Measurements from ENCODE around the gene LDAH.

The LDAH gene

DNA sequence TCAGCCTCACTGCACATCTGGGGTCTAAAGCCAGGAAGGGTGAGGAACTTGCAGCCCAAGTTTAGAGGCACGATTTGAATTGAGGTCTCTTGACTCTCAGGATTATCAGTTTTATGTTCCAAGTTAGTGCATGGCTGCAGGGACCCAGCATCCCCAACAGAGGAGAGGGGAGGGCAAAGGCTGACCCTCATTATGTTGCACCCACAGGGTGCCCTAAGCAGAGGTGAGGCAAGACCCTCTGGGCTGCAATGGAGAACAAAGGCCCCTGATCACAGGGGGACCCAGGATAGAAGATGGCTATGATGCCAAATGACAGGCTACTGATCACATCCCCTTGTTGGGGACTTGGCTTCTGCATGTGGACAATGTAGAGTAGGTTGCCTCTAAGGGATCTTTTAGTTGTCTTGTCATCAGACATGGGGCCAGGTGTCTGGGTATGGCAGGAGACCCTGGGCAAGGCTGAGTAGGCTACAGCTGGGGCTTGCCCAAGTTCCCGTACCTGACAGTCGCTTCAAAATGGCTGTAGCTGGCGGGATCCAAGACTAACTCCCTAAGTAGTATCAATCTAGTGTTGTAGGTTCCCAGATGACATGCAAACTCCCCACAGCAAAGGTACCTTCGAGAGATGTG is 160.5 kb downstream of the LDAH start:
- intact Hi-C loops (cut with DNase I; ENCODE audit: low total_unique reads): loop anchor here (2.0 to 10.0 kb wide), 4 partner anchors 14 to 382 kb away; partner anchors contain the start of genes APOB and LDAH
- Histone ChIP-seq H3K36me3 (no peaks in the 10 kb centered on the region), H3K27me3 (peaks cover 0 to 9% of the 10 kb centered on the region in 2 donors), H3K9me3 (no peaks in the 10 kb centered on the region), H3K4me1 (peaks cover 0 to 26% (median 19%) of the 10 kb centered on the region in 4 donors), H3K4me3 (no peak overlapping the region), H3K27ac (no peak overlapping the region)
- DNase-seq: peak in 1 of 2 donors; percentile 58
- TF ChIP-seq, protein P1, sequence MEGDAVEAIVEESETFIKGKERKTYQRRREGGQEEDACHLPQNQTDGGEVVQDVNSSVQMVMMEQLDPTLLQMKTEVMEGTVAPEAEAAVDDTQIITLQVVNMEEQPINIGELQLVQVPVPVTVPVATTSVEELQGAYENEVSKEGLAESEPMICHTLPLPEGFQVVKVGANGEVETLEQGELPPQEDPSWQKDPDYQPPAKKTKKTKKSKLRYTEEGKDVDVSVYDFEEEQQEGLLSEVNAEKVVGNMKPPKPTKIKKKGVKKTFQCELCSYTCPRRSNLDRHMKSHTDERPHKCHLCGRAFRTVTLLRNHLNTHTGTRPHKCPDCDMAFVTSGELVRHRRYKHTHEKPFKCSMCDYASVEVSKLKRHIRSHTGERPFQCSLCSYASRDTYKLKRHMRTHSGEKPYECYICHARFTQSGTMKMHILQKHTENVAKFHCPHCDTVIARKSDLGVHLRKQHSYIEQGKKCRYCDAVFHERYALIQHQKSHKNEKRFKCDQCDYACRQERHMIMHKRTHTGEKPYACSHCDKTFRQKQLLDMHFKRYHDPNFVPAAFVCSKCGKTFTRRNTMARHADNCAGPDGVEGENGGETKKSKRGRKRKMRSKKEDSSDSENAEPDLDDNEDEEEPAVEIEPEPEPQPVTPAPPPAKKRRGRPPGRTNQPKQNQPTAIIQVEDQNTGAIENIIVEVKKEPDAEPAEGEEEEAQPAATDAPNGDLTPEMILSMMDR (IDR thresholded peaks at IDR 0.05): no peak

DNA sequence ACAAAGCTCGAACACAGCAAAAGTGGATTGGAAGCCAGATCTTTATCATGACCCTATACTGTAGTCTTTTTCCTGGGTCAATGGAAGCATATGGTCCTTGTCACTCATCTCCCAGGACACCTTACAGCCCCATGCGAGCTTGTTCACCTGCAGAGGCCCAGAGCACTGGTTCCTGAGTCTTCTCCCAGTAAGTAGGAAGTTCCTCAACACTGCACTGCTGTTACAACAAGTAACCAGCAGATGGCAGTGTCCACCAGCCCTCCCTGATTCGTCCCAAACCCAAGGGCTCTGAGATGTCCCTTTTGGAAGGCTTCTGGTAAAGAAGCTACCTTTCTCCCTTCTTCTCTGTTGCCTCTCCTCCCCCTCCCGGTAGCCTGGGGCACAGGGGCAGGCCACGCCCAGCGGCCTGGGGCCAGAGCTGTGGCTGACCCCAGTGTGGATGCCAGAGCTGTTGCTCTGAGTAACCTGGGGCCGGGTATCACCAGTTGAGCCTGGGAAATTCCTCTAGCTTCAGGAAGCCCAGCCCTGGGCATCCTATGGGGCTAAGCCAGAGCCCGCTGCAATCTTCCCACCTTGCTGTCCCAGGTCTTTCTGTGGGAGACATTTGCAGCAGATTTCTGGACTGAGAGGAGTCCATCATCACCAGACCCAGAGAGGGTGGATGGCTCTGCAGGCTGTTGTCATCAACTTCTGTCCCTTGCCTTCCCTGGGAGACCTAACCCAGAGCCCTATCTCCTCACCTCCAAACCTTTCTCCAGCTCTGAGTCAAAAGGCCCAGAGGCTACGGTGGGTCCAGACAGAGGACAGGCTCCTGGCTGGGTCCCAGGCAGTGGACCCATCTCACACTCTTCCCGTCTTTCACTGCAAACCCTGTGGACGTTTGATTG is 161.2 kb downstream of the LDAH start:
- peak; percentile 63 to 84 for DNase-seq
- H3K36me3 ChIP-seq: no peaks in the 10 kb centered on the region
- intact Hi-C loops (cut with DNase I; ENCODE audit: low total_unique reads): loop anchor here (2.0 to 10.0 kb wide), 4 partner anchors 15 to 383 kb away; partner anchors contain the start of genes APOB and LDAH
- TF ChIP-seq, protein P1 (IDR thresholded peaks at IDR 0.05): peak; percentile 95 to 96
- H3K4me1 ChIP-seq: peaks cover 0 to 23% (median 19%) of the 10 kb centered on the region in 4 donors
- H3K27ac ChIP-seq: no peak overlapping the region
- H3K9me3 ChIP-seq: no peaks in the 10 kb centered on the region
- H3K4me3 ChIP-seq: no peak overlapping the region
- peaks cover 0 to 9% of the 10 kb centered on the region in 2 donors for H3K27me3 ChIP-seq

DNA sequence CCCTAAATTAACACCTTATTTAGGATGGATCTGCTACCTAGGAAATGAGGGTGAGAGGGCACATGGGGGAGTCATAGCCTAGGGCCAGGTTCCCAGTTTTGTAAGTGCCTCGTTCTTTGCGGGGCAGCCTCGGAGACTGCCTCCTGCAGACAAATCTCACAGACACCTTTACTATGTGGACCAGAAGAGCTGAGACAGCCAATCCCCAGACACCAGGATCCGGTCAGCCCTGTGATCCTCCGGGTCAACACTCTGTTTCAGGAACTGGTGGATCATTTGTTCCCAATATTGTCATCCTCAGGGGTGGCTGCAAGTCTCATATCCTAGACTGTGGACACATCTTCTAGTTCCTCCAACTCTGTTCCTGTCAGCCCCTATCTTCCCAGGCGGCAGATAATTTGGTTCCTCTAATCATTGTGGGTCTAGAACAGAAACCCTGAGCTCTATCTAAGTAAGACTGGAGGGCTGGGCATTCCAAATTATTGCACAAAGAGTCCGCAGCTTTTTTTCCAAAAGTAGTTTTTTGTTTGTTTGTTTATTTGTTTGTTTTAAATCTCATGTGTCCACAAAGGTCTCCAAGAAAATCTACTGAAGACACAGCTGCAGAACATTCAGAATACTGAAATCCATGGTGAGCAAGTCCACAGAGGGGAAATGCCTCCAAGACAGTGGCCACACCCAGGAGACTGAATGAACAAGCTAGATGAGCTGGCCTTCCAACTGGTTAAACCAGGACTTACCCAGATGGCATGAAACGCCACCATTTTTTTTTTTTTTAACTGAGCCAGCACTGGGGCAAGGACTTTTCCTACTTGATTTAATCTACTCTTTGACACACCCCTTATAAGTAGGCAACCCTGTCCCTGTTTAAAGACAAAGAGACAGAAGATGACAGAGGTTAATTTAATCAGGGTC is 162.1 kb downstream of the LDAH start:
- Histone ChIP-seq H3K4me1 (peaks cover 0 to 18% (median 15%) of the 10 kb centered on the region in 4 donors), H3K4me3 (no peak overlapping the region), H3K36me3 (no peaks in the 10 kb centered on the region), H3K9me3 (no peaks in the 10 kb centered on the region), H3K27me3 (peaks cover 0 to 9% of the 10 kb centered on the region in 2 donors), H3K27ac (no peak overlapping the region)
- TF ChIP-seq, protein P1 (IDR thresholded peaks at IDR 0.05): no peak
- peak in 1 of 2 donors; percentile 35 for DNase-seq
- intact Hi-C loops (cut with DNase I; ENCODE audit: low total_unique reads): loop anchor here (5.0 to 10.0 kb wide), 3 partner anchors 162 to 384 kb away; partner anchors contain the start of genes APOB and LDAH

DNA sequence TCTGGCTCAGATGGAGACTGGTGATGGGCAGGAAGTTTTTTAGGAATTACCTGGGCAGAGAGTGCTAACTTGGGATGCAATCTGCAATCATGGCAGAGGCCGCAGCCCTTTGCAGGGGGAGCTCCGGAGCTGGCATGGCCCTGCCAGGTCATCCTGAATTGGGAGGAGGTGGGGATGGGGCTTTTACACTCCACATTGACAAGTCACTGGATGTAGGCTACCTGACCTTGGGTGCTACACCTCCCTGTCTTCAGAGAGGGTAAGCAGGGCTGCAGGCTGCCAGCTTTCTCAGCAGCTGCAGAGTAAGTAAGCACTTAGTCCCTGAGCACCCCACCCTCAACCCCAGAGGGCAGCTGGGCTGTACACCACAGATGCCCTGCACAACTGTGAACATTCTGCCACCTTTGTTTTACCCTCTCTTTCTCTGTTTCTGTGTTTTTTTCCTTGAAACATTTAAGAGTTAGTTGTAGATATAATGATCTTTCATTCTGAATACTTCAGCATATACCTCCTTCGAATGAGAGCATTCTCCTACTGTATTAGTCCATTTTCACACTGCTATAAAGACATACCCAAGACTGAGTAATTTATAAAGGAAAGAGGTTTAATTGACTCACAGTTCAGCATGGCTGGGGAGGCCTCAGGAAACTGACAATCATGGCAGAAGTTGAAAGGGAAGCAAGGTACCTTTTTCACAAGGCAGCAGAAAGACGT is 165.2 kb downstream of the LDAH start:
- intact Hi-C loops (cut with DNase I; ENCODE audit: low total_unique reads): no loop called here
- no peak overlapping the region for H3K27ac ChIP-seq
- peaks cover 0 to 6% (median 3%) of the 10 kb centered on the region in 4 donors for H3K4me1 ChIP-seq
- no peaks in the 10 kb centered on the region for H3K9me3 ChIP-seq
- H3K4me3 ChIP-seq: no peak overlapping the region
- DNase-seq: no peak
- TF ChIP-seq, protein P1 (IDR thresholded peaks at IDR 0.05): no peak
- no peaks in the 10 kb centered on the region for H3K36me3 ChIP-seq
- peaks cover 0 to 9% of the 10 kb centered on the region in 2 donors for H3K27me3 ChIP-seq
